ENCODE results near the gene PYGB.
"Not testable (repeated sequence)": the region's sequence is repeated elsewhere in the genome, so short reads cannot be mapped to it uniquely, and the experiment has no call there.

Gene PYGB

GRCh38 chr20:25325073-25325472, 77.2 kb downstream of the PYGB start:
- H3K36me3 ChIP-seq (ENCODE audit: insufficient read depth, insufficient read length, low read length) = peaks cover 21% of the 10 kb centered on the region
- no peaks in the 10 kb centered on the region for H3K4me1 ChIP-seq (ENCODE audit: insufficient read depth, insufficient read length)
- no peak overlapping the region for H3K9ac ChIP-seq (ENCODE audit: insufficient read length, low read depth)
- no peak for DNase-seq (ENCODE audit: low read depth, low spot score)
- H3K4me3 ChIP-seq (ENCODE audit: insufficient read length, low read depth) = no peak overlapping the region
- peaks cover 12% of the 10 kb centered on the region; the same call in 1 of the 2 replicates for H3K9me3 ChIP-seq (ENCODE audit: insufficient read depth, low read length)
- TF ChIP-seq ZNF274 (IDR thresholded peaks at IDR 0.05; ENCODE audit: low read depth, low read length) (no peak), SUZ12 (IDR thresholded peaks at IDR 0.05; ENCODE audit: extremely low read depth, insufficient read depth, insufficient read length) (no peak), YY1 (IDR thresholded peaks at IDR 0.05; ENCODE audit: insufficient read depth, insufficient read length) (no peak)
- H3K27me3 ChIP-seq (ENCODE audit: insufficient read depth, insufficient read length) = no peaks in the 10 kb centered on the region

GRCh38 chr20:25325997-25326396, 78.1 kb downstream of the PYGB start:
- TF ChIP-seq ZNF274 (IDR thresholded peaks at IDR 0.05; ENCODE audit: low read depth, low read length) (no peak), SUZ12 (IDR thresholded peaks at IDR 0.05; ENCODE audit: extremely low read depth, insufficient read depth, insufficient read length) (no peak), YY1 (IDR thresholded peaks at IDR 0.05; ENCODE audit: insufficient read depth, insufficient read length) (no peak)
- H3K36me3 ChIP-seq (ENCODE audit: insufficient read depth, insufficient read length, low read length) = peaks cover 17% of the 10 kb centered on the region
- no peaks in the 10 kb centered on the region for H3K4me1 ChIP-seq (ENCODE audit: insufficient read depth, insufficient read length)
- no peak overlapping the region for H3K4me3 ChIP-seq (ENCODE audit: insufficient read length, low read depth)
- H3K27me3 ChIP-seq (ENCODE audit: insufficient read depth, insufficient read length) = no peaks in the 10 kb centered on the region
- H3K9me3 ChIP-seq (ENCODE audit: insufficient read depth, low read length) = peaks cover 12% of the 10 kb centered on the region; the same call in 1 of the 2 replicates
- no peak for DNase-seq (ENCODE audit: low read depth, low spot score)
- no peak overlapping the region for H3K9ac ChIP-seq (ENCODE audit: insufficient read length, low read depth)

- H3K9me3 ChIP-seq (ENCODE audit: insufficient read depth, low read length) = peaks cover 12% of the 10 kb centered on the region; the same call in 1 of the 2 replicates
- TF ChIP-seq SUZ12 (IDR thresholded peaks at IDR 0.05; ENCODE audit: extremely low read depth, insufficient read depth, insufficient read length) (no peak), ZNF274 (IDR thresholded peaks at IDR 0.05; ENCODE audit: low read depth, low read length) (no peak), YY1 (IDR thresholded peaks at IDR 0.05; ENCODE audit: insufficient read depth, insufficient read length) (no peak)
- no peak overlapping the region for H3K9ac ChIP-seq (ENCODE audit: insufficient read length, low read depth)
- H3K4me1 ChIP-seq (ENCODE audit: insufficient read depth, insufficient read length) = no peaks in the 10 kb centered on the region
- no peak overlapping the region for H3K4me3 ChIP-seq (ENCODE audit: insufficient read length, low read depth)
- peaks cover 7% of the 10 kb centered on the region for H3K36me3 ChIP-seq (ENCODE audit: insufficient read depth, insufficient read length, low read length)
- H3K27me3 ChIP-seq (ENCODE audit: insufficient read depth, insufficient read length) = no peaks in the 10 kb centered on the region
- DNase-seq (ENCODE audit: low read depth, low spot score) = no peak
Measured at GRCh38 chr20:25327521-25328235, 79.8 kb downstream of the PYGB start.

GRCh38 chr20:25328954-25329498, 81.1 kb downstream of the PYGB start:
- Histone ChIP-seq H3K27me3 (ENCODE audit: insufficient read depth, insufficient read length) (no peaks in the 10 kb centered on the region), H3K36me3 (ENCODE audit: insufficient read depth, insufficient read length, low read length) (no peaks in the 10 kb centered on the region), H3K9ac (ENCODE audit: insufficient read length, low read depth) (no peak overlapping the region), H3K4me1 (ENCODE audit: insufficient read depth, insufficient read length) (no peaks in the 10 kb centered on the region), H3K9me3 (ENCODE audit: insufficient read depth, low read length) (peaks cover 12% of the 10 kb centered on the region; the same call in 1 of the 2 replicates), H3K4me3 (ENCODE audit: insufficient read length, low read depth) (no peak overlapping the region)
- TF ChIP-seq YY1 (IDR thresholded peaks at IDR 0.05; ENCODE audit: insufficient read depth, insufficient read length) (no peak), SUZ12 (IDR thresholded peaks at IDR 0.05; ENCODE audit: extremely low read depth, insufficient read depth, insufficient read length) (no peak), ZNF274 (IDR thresholded peaks at IDR 0.05; ENCODE audit: low read depth, low read length) (no peak)
- no peak for DNase-seq (ENCODE audit: low read depth, low spot score)

- not testable (repeated sequence) for H3K4me1 ChIP-seq (ENCODE audit: insufficient read depth, insufficient read length); H3K4me3 ChIP-seq (ENCODE audit: insufficient read length, low read depth); H3K9ac ChIP-seq (ENCODE audit: insufficient read length, low read depth); H3K9me3 ChIP-seq (ENCODE audit: insufficient read depth, low read length); H3K27me3 ChIP-seq (ENCODE audit: insufficient read depth, insufficient read length); DNase-seq (ENCODE audit: low read depth, low spot score)
- H3K36me3 ChIP-seq (ENCODE audit: insufficient read depth, insufficient read length, low read length) = peaks cover 11% of the 10 kb centered on the region
Measured at GRCh38 chr20:25334972-25335371, 87.1 kb downstream of the PYGB start.

- no peak for TF ChIP-seq YY1 (IDR thresholded peaks at IDR 0.05; ENCODE audit: insufficient read depth, insufficient read length)
- no peak for TF ChIP-seq ZNF274 (IDR thresholded peaks at IDR 0.05; ENCODE audit: low read depth, low read length)
- no peak for TF ChIP-seq SUZ12 (IDR thresholded peaks at IDR 0.05; ENCODE audit: extremely low read depth, insufficient read depth, insufficient read length)
- no peak overlapping the region for H3K9ac ChIP-seq (ENCODE audit: insufficient read length, low read depth)
- H3K36me3 ChIP-seq (ENCODE audit: insufficient read depth, insufficient read length, low read length) = peaks cover 11% of the 10 kb centered on the region
- H3K9me3 ChIP-seq (ENCODE audit: insufficient read depth, low read length) = no peaks in the 10 kb centered on the region
- no peak overlapping the region for H3K4me3 ChIP-seq (ENCODE audit: insufficient read length, low read depth)
- H3K27me3 ChIP-seq (ENCODE audit: insufficient read depth, insufficient read length) = no peaks in the 10 kb centered on the region
- DNase-seq (ENCODE audit: low read depth, low spot score) = no peak
- H3K4me1 ChIP-seq (ENCODE audit: insufficient read depth, insufficient read length) = no peaks in the 10 kb centered on the region
Measured at GRCh38 chr20:25336561-25337422, 88.9 kb downstream of the PYGB start.

All from NT2/D1 (cell line).